GM19239 (cell line): Measurements from ENCODE around the gene APBA2.

Source experiments
- DNase-seq: peaks from one replicate; pipeline ENCODE4 v3.0.0; 2011; ENCODE audit warnings: low spot score; ENCODE audit not compliant: insufficient read length
- FAIRE-seq: peaks from 2 replicates; lab custom pipeline; 2011; peaks lifted over from hg19 to GRCh38; lab: Jason Lieb, UNC

The APBA2 gene

DNA sequence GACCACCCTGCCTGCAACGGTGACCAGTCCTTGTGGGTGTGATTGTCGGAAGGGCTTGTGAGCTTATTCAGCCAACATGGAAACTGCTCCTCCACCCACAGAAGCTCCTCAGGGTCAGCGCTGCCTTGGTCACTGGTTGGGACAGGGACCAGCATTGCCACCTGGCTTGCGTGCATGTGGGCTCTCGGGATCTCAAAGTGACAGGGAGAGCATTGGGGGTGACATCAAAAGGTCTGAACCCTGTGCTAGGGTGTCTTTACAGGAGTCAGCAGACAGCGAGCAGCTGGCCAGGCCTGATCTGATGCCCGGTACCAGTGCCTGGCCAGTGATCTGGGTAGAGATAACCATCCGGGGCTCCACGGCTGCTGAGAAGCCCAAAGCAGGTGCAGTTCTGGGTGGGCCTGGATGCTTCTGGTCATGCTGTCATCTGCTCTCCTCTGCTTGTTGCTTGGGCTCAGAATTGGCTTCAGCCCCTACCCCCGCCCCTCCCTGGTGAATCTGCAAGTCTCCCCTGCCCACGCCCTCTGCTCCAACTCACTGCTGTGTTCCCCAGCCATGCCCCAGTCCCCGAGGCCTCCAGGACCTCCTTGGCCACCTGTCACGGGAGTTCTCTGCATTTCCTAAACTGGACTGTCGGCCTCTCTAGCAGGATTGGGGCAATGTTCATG, 249.0 kb downstream of the APBA2 start:
- DNase-seq (no peak), FAIRE-seq (no peak)

- no peak for DNase-seq
- FAIRE-seq = no peak
These were observed 249.5 kb downstream of the APBA2 start for GRCh38 chr15:29135309-29135657.

DNA sequence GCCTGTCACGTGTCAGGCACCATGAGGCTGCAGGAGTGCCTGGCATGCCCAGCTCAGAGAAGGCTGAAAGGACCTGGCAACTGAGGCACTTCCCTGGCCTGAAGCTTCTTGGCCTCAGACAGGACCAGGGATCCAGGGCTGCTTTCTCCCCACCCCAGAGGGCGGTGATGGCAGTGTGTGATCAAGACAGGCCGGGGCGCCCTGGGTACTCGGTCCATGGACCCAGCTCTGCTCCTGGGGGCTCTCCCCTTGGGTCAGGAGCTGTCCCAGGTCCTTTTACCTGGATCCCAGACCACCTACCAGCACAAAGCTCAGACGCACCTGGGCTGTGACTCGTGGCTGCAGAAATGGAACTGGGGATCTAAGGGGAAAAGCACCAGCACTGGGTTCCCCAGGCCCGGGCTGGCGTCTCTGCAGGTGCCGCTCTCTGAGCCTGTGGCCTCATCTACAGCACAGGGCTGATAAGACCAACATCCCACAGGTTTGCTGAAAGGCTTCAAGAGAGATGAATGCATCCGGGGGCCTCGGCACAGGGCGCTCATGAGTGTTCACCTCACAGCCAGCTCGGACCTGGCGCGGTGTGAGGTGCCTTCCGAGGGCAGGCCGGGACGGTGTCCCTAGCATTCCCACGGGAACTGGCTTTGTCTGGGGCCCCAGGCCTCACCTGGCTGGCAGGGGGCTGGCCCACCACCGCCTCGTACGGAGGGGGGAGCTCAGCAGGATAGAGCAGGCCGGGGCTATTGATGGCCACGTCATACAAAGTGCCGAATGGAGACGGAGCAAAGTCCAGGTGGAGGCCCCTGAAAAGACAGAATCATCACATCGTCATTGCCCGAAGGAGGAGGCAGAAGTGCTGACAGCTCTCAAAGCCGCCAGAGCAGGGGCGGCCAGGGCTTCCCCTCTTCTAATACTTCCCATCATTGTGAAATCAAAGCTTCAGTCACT, 250.2 kb downstream of the APBA2 start:
- FAIRE-seq (no peak), DNase-seq (no peak)

GRCh38 chr15:29138260-29138659, 252.5 kb downstream of the APBA2 start:
- FAIRE-seq (no peak), DNase-seq (no peak)

GRCh38 chr15:29139072-29139471, 253.3 kb downstream of the APBA2 start:
- FAIRE-seq = no peak
- DNase-seq = no peak

DNA sequence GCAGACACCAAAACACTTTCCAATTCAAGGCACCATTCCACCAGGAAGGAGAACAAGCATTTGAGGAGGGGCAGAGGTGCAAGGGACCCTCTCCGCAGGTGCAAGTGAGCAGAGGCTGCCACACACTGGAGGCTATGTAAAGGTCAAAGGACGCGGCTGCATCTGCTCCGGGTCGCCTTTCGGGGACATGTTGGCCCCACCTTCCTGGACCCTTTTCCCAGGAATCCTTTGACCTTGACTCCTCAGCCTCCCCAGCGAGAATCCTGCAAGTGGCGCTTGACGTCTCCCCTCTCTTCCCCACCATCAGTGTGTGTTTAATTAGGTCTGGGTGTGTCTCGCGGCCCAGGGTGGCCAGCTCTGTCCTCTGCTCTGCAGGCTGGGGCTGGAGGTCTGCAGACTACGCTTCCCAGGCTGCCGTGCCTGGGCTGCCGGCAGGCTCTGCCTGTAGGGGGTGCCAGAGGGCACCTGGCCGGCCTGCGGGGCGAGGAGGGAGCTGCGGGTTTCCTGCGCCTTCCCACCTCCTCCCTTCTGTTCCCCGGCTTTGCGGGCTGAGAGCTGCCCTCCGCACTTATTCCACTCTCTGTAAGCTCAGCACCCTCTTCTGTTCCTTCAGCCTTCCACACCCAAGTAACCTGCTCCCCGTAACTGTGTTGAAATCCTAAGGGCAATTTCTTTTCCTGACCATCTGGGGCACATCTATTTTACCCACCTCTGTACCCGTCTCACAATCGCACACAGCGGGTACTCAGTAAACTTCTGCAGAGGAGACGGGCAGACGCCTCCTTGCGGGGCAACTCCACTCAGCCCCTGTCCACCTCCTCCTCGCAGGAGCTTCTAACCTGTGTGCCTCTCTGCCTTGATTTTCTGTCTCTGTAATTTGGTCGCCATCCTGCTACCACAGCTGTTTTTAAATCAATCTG, 254.0 kb downstream of the APBA2 start:
- no peak for FAIRE-seq

DNA sequence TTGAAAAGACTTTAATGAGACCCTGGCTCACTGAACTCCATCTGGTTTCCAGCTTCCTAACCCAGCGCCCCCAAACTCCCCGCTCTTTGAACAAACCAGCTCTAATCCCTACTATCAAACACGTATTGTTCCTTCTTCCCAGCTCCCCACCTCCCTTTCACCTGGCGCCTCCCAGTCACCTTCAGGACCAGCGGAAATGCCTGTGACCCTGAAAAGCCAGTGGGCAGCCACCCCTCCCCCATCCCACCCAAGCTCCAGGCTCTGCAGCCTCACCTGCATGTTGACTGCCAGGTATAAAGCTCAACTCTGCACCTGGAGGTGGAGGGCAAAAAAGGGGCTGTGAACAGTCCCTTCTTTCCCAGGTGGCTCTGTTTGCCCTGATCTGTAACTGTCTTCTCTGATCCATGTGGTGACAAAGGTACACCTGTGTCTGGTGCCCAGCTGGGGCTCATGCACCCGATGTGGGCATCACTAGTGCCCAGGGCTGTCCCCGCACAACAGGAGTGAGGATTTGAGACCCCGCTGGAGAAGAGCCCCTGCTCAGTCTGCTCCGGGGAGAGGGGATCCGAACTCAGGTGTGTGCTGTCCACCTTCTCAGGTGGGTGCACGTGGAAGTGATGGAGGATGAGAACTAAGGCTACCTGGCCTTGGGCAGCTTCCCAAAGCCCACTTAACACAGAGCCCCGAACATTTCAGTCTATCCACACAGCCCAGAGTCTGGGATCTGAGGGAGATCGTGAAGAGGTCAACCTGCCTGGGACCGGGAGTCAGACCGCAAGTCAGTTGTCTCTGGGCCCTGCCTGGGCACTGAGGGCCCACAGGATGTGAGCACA, 254.9 kb downstream of the APBA2 start:
- DNase-seq (no peak), FAIRE-seq (no peak)

More for the DNA sequence above, 254.0 kb downstream of the APBA2 start:
- peak; percentile 79 for DNase-seq

DNA sequence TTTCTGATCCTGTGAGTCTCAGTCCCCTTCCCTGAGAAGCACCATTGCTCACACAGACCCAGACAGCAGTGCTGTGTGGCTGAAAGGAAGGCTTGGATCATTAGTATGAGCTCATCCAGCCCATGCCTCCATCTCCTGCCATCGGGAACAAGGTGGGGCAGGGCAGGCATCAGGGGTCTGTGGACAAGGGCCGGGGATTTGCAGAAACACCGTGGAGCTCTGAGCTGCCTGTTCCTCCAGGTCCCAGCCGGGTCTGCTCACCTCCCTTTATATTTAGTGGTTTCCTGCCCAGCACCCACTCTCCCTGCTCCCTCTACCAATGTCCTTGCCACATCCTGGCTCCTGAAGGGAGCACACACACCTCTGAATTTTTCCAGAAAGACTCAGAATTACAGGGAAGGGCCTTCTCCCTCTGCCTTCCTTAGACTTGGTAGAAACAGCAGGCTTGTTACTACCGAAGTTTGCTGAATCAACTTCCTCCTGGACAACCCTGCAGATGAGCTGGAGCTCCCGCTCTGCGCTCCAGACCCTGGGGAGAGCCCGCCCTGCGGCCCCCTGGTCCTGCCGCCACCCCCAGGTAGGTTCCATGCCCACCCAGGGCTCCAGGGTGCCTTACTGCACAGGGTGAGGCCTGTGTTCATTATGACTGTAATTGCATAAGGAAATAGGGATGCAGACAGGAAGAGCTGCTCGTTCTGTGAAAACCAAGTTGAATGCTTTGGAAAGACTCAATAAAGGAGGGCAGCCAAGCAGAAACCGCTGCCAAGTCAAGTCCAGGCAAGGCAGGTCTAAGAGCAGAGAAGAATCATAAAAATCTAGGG, 255.7 kb downstream of the APBA2 start:
- FAIRE-seq (no peak), DNase-seq (no peak)

DNA sequence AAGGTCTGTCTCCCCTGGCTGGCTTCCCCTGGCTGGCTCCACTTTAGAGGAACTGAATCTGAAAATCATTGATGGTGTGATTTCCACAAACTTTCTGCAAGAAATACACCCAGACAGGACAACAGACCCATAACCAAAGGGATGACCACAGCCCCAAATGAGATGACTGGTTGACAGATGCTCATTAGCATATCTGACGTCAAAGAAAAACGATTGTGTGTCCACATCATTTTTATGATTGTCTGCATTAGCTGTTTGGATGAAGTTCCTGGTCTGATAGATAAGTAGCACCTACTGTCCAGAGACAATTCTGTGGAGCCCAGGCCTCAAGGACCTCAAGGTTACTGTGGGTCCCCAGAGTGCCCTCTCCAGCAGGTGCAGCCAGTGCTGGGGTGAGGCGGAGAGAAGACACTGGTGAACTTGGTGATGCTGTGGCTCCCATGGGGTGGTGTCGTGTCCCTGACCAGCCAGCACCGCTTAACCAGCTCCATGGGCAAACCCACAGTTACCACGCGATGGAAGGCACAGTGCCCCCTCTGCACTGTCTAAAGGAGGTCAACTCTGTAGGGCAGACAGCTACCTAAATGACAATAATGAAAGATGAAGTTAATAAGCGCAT, 256.5 kb downstream of the APBA2 start:
- no peak for DNase-seq
- no peak for FAIRE-seq

DNA sequence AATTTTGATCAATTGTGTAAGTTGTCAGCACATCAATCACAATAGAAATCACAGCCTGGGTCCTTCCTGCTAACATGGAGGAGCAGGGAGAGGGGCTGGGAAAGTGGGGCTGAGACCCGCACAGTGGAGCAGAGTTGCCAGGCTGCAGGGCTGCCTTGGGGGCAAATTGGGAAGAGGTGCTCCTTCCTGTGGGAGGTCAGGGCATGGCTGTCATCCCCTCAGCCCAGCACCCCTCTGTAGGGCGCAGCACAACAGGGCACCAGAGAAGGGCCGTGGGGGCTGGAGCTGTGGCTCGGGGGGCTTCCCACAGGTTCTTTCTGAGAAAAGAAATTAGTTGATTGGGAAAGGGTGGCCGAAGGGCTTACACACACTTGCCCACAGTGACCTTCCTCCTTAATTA, 257.5 kb downstream of the APBA2 start:
- FAIRE-seq (no peak), DNase-seq (no peak)

DNA sequence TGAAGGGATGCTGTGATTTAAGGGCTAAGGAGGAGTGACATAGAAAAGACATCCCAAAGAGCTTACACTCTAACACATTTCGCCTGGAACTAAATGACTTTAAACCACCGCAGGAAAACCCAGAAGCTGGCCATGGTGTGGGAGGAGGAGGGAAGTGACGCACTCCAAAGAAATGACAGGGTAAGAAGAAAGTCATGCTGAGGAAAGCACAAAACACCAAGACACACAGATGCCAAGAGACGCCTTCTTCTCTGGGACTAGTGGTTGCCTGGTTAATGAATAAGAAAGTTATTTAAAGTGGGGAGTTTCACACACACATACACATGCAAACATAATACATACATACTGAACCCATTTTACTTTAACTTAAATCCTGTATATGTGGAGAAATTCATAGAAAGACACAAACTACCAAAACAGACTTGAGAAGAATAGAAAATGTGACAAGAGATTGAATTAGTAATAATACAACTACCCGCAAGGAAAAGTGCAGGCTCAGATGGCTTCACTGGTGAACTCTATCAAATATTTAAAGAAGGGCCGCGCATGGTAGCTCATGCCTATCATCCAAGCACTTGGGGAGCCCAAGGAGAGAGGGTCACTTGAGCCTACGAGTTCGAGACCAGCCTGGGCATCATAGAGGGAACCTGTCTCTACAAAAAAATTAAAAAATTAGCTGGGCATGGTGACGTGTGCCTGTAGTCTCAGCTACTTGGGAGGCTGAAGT, 258.3 kb downstream of the APBA2 start:
- no peak for FAIRE-seq
- no peak for DNase-seq

DNA sequence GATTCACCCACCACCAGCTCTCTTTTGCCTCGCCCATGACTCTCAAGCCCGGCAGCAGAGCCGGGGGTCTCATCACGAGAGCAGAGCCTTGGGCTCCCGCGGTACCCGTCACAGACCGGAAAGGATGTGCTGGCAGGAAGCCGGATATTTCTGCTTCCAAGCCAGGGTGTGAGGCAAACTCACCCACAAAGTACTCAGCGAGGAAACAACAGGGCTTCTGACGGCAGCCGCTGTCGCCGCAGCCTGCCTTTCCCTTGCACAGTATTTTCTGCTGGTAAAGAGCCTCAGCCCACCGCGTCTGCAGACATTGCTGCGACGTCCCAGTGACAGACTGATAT, 263.9 kb downstream of the APBA2 start:
- FAIRE-seq = no peak
- DNase-seq = no peak

DNA sequence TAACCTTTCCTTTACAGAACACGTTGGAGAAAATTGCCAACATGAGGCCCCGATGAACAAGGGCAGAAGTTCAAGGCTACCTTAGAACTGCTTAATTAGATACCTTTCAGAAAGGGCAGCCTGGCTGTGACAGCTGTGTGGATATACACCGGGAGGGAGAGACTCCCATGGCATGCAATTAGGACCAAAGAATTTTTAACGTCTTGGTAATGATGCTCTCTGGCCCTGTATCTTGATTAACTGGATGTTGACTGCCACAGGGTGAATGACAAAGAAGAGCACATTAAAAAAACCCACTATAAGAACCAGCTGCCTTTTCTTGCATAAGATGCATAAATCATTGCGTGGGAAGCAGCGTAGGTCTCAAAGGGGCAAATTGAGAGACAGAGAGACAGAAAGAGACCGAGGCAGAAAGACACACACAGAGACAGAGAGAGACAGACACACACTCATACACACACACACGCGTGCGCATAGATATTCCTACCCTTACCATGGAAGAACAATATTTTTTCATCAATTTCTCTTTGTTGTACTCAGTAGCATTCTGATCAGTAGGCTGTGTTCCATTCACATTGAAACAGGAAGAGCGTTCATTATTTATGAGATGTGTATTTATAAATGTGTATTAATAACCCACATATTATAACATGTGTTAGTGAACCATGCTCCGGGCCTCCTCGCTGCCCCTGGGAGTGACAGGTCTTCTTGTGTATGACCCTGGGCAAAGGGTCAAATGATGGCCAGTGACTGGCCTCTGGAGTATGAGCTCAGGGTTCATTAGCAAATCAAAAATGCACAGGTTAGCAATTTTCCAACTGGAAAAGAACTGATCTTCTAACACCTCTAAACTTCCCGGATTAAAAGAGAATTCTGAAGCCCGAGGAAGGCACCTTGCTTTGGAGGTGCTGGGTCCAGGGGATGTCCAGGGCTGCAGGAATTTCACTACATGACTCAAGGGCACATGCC, 265.0 kb downstream of the APBA2 start:
- FAIRE-seq = no peak

DNA sequence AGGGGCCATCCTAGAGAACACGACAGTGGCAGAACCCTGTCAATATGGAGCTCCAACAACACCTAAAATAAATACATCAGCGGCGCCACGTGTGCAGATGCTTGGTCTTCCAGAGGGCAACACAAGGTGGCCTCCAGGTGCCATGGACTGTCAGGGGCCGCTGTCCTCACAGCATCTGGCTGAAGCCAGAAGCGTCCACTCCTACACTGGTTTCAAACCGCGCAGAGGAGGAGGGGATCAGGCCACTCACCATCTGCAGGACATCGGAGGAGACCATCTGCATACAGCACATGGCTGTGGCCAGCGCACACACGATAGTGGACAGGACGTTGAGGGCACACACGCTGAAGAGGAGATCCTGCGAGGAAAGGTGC, 265.7 kb downstream of the APBA2 start:
- FAIRE-seq (no peak), DNase-seq (no peak)

More for the DNA sequence above, 265.0 kb downstream of the APBA2 start:
- DNase-seq = no peak

GRCh38 chr15:29156521-29156920, 270.7 kb downstream of the APBA2 start:
- FAIRE-seq (no peak), DNase-seq (no peak)

- no peak for FAIRE-seq
- DNase-seq = no peak
These were observed 274.1 kb downstream of the APBA2 start for GRCh38 chr15:29159771-29160455.
